Mucosa of descending colon (tissue), 3 donors: ENCODE measurements around the gene ASPN. TPM values are rescaled to one million over a fixed set of nuclear protein-coding genes. Genes with fewer than 3 reads are reported as not detected.

ENCODE experiments used
- microRNA-seq: library from miRNA; unstranded; fragments of <30 nt; microRNA quantifications from one replicate; pipeline ENCODE4, GENCODE V29; 2019
- total RNA-seq, 3 donors: library from RNA; stranded (reverse); fragmentation: NEBNext Ultra II Directional in 2 of 3; extraction: Animal tissue kit (Norgen Biotek cat#: 25700) in 2 of 3; gene quantifications; one replicate each; pipeline versions ENCODE4 v1.2.1 to v1.2.4, GENCODE V29; 2021 to 2023
- donor health status: DM: no; HTN: no; CAD: no; lungs with moderate emphysema.
- donor health status: DM: no; HTN: no; CAD: no.
- donor health status: DM: no; HTN: yes; CAD: no.

ASPN gene
- total RNA-seq, 3 donors from 2014 or later, result 1.1 to 5.1 (median 1.3) TPM

Small RNA genes lying within 50 kb of the gene (microRNA-seq; reads per million reads assigned to microRNA genes)
- not detected for gene MIR4670

Other genes starting within 250 kb of the ASPN start
- 10 to 100 TPM; 46.0 to 57.9 (median 57.8) TPM for gene IARS1, start 188.8 kb downstream of the ASPN start, total RNA-seq
- gene NOL8, start 157.2 kb downstream of the ASPN start, total RNA-seq, result 10 to 100 TPM; 25.6 to 31.1 (median 25.8) TPM
- 1 to 10 TPM; 2.0 to 4.9 (median 3.3) TPM for gene CENPP, start 156.6 kb downstream of the ASPN start, total RNA-seq
- gene OGN, start 77.9 kb downstream of the ASPN start, total RNA-seq, result 10 to 100 TPM in 1 of 3 donors, 1 to 10 TPM in 2; 2.1 to 28.3 (median 6.6) TPM
- gene OMD, start 58.0 kb downstream of the ASPN start, total RNA-seq, result 1 to 10 TPM in 2 of 3 donors, under 1 TPM in 1; 0.87 to 5.1 (median 1.8) TPM
- gene ECM2, start 53.5 kb upstream of the ASPN start, total RNA-seq, result 1 to 10 TPM; 1.0 to 5.0 (median 1.9) TPM
- 1 to 10 TPM; 6.8 to 9.0 (median 7.7) TPM for gene IPPK, start 187.6 kb upstream of the ASPN start, total RNA-seq